Stimulated activated CD8-positive, alpha-beta memory T cell treated with anti-CD3 and anti-CD28 coated beads, Interleukin-12 subunit alpha, Interleukin-12 subunit beta, amount 100 ng/mL, for 4 hours (primary cell): ENCODE measurements around the gene ATG4D.
"Not testable (repeated sequence)": the region's sequence is repeated elsewhere in the genome, so short reads cannot be mapped to it uniquely, and the experiment has no call there.

Source experiments
- DNase-seq: peaks from one replicate; pipeline ENCODE4 v3.0.0-alpha.2; 2020; ENCODE audit warnings: low read depth

ATG4D gene

DNA sequence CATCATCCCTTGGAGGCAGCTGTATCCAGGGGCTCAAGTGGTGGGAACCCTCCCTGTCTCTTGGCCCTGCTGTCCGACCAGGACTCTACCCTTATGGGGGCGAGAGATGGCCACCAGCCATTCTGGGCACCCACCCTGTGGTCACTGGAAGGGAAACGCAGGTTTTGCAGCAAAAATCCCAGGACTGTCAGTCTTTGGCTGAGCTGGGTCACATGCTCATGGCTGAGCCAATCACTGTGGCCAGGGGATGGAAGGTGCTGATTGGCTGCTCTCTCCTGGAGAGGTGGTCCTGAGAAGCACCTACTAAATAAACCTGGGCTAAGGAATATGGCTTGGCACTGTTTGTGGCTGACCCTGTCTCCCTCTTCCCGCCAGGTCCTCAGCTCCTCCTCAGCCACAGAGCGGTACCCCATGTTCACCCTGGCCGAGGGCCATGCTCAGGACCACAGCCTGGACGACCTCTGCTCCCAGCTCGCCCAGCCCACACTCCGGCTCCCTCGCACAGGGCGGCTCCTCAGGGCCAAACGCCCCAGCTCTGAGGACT lies 8.9 kb downstream of the ATG4D start:
- no peak for DNase-seq

DNA sequence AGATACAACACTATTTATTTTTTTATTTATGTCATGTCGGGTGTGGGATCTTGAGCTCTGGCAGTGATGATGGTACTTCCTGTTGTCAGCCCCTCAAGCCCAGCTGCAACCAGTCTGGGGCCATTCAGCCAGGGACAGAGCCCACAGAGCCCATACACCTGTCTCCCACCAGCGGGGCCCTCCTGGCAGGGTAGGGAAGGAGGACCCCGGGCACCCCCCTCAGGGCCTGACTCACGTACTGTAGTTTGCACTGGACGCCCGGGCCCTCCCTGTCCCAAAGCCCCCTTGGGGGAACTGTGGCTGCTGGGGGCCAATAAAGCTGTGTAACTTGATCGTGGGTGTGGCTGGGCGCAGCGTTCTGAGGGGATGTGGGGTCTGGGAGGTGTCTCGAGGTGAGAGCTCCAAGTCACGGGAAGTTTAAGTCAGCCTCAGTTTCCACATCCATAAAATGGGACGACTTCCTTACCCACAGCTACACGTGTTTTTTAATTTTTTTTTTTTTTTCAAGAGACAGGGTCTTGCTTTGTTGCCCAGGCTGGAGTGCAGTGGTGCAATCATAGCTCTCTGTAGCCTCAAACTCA lies 9.5 kb downstream of the ATG4D start:
- no peak for DNase-seq

DNA sequence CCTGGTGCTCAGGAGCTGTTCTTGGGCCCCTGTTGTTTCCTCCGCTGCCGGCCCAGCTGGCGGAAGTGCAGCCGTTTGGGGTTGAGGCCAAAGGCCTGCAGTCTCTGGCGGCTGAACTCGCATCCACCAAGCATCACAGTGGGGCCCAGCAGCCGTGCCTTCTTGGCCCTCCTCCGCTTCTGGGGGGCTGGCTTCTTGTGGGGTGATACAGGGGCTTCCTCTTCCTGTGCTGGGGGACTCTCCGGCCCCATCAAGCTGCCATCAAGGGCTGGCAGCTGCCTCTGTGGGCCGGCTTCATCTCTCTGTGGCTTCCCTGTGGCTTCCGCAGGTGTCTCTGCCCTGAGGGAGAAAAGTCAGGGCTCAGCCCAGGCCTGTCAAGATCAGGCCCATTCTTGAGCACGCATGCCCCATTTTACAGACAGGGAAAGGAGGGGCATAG lies 10.3 kb downstream of the ATG4D start:
- peak; percentile 43 for DNase-seq

DNA sequence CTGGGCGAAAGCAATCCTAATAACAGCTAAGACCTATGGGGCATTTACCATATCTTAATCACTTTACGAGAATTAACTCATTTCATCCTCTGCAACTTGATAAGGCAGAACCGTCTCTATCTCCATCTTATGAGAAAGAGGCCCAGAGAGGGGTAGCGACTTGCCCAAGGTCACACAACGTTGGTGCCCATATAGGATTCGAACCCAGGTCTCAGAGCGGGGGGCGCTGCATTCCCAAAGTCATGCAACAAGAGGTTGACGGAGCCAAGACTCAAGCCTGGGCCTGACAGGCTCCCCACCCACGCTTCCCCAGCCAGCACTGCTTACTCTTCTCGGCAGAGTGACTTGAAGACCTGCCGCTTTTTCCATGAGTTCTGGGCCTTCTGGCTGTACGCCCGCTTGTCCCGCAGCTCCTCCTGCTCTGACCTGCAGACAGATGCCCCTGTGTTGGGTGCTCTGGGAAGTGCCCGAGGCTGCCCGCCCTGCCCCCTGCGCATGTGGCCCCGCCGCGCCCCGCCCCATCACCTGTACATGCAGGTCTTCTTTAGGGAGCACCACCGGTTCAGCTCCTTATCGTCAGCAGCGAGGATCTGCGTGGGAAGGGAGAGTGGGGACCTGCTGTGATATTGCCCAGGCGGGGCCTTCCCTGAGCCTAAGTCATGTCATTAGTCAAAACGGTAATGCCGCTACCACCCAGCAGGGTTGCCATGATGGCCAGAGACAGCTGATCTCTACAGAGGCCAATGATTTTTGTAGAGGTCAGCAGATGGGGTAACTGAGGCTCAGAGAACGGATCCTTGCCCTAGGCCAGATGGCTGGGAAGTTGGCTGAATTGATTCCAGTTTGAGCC lies 11.3 kb downstream of the ATG4D start:
- DNase-seq: no peak

DNA sequence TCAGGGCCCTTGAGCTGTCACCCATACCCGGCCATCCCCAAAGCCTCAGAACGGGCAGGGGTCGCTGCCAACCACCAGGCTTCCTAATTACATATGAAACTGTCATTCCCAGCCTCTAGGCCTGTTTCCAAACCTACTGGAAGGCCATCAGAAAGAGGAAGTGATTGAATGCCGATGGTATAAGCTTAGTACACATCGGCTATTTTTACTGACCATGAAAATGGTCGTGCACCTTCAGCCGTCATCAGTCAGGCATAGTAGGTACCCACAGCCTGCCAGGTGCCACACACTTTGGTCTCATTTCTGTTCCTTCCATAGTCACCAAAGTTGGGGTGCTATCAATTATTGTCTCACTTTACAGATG lies 11.9 kb downstream of the ATG4D start:
- no peak for DNase-seq

DNA sequence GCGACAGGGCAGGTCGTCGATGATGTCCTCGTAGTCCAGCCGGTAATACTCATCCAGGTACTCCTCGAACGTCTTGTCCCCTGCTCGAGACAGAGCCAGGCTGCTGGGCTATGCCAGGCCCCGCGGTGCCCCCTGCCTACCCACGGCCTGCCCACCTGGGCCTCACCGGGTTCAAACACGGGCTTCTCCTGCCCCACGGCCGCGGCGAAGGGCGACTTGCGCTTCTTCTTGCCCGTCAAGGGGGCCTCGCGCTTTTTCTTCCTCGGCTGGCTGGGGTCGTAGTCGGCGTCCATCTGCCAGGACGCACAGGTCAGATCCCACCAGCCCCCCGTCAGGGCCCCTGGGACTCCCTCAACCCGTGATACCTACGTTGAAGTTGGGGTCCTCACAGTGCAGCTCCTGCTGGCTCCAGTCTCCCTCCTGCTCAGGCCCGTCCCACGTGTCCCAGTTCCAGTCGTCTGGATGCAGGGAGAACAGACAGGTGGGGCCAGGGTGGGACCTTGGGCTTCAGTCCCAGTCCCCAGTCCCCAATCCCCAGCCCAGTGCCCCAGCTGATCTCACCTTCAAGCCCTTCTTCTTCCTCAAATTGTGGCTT lies 14.0 kb downstream of the ATG4D start:
- no peak for DNase-seq

DNA sequence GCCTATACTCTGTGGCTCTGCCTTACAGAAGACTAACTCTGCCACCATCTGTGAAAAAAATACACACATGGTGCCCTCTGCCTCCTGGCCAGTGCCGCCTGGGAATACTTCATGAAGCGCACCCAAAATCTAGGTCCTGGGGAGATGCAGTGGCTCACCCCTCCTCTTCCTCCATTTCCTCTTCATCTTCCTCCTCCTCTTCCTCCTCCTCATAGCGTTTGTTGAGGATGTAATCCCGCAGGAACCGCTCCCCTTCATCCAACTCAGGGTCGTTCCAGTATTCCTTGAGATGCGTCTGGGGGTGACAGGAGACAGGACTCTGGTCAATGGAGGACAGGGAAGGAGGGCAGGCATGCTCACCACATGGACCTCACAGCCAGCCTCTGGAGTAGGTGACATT lies 16.4 kb downstream of the ATG4D start:
- no peak for DNase-seq

DNA sequence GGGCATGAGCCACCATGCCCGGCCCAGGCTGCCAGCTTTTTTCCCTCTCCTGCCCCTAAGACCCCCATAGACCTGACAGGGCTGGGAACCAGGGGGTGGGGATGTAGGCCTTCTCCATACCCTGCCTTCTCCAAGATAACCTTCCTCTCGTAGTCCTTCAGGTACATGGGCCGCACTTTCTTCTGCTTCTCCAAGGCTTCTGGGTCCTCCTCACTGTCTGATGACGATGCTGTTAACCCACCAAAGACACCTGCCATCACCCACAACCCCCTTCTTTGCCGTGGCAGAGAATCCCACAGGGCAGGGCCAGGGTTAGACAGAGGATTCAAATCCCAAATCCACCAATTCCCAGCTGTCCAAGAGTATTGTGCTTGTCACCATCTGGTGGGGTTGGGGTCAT lies 18.9 kb downstream of the ATG4D start:
- no peak for DNase-seq

DNA sequence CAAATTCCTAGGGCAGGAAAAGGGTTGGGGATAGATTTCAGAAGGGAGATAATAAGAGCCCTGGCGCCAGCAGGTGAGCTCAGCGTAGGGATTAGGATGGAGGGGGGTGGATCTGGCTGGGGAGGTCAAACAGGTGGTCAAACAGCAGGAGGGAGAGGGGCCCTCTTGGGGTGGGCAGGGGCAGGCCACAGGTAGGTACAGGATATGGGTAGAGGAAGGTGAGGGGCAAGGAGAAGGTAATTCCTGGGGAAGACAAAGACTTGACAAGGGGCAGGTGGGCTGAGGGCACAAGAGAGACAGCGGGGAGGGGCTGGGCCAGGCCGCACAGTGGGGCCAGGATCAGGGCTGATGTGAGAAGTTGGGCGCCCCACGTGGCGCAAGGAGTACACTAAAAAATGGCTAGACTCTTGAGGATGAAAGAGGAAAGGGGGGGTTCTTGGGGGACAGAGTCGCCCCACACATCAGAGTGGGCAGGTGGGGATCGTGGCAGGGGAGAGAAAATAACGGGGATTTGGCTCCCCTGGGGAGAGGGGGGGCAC lies 21.4 kb downstream of the ATG4D start:
- DNase-seq: no peak

DNA sequence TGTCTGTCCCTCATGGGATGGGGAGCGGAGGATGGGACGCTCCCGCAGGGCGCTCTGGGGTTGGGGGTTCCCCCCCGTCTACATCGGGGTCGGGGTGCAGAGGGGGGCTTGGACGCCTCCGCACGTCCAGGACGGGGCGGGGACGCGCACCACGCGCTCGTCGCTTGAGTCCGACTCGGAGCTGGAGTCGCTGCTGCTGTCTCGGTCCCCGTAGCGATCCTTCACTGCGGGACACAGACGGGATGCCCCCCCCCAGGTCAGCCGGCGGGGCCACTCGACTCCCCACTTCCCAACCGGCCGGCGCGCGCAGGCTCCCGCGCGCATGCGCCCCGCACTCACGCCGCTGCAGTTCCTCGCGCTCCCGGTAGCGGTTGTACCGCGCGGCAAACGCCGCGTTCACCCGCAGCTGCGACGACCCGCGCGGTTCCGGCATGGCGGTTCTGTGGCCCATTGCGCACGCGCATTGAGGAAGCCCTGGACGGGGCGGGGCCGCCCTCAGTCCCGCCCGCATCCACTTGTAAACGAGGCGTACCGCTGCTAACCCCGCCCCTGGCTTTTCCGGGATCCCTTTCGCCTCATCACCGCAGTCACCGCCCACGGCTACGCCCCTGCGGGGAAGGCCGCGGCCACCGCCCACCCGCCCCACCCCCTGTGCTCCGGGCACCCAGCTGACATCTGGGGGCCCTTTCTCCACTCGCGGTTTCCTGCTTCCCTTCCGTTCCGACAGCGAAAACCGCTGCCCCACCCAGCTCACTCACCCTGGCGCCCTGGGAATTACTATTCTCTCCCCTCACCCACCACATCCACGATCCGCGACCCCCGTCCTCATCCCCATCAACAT lies 22.1 kb downstream of the ATG4D start, which contains the start of gene KRI1:
TSS of gene KRI1 (minus strand) at position 444 of the 841 bp plus-strand sequence. CDS start at position 433, 11 bp downstream.
- DNase-seq: peak; percentile 98

DNA sequence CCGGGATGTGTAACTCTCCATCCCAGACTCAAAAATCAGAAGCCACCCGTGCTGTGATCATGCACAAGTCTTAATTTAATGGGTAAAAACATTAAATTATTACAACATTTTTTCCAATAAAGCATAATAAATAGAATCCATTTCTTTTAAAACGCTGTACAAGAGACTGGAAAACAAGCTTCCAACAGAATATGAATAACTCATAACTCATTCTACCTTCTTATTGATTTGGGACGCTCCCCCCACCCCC lies 22.6 kb downstream of the ATG4D start:
- no peak for DNase-seq

DNA sequence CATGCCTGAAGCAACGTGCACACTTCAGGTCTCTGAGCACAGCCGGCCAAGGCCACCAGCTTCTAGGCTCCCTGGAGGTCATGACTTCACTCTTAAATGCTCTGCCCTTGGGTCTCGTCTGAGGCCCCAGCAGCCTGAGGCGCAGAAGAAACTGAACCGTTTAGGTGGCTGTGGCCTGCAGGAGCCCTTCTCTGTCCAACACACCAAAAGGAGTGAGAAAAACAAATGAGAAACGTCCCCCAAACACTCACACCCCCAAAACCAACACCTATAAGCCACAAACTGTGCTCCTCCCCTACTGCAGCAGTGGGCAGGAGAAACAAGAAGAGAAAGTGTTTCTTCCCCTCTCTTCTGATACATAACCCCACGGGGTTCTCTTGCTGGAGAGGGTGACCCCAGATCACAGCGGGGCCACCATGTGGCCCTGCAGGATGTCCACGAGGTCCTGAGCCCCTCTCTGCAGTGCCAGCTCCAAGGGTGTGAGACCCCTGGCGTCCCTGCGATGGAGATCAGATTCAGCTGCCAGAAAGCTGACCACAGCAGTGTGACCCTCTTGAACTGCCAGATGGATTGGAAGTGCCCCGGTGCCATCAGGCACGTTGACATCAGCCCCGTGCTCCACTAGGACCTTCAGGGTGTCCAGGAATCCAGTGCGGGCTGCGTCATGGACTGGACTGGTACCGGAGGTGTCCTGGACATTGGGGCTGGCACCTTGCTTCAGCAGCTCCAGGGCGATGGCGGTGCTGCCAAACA lies 23.1 kb downstream of the ATG4D start:
- peak; percentile 45 for DNase-seq

DNA sequence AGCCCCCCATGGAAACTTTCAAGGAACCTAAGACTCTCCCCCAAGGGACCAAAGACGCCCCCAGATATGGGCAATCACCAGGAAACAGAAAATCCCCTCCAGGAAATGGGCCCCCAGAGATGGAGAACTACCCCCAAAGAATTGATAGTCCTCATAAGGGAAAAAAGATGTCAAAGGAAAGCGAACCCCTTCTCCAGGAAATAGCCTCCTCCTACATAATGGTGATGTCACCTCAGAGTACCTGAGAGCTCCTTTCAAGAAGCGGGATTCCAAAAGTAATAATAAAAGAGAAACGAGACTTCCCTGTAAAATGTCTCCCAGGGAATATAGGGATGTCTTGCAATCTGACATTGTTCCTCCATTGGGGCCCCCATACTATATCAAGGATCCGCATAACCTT lies 24.0 kb downstream of the ATG4D start:
- no peak for DNase-seq

DNA sequence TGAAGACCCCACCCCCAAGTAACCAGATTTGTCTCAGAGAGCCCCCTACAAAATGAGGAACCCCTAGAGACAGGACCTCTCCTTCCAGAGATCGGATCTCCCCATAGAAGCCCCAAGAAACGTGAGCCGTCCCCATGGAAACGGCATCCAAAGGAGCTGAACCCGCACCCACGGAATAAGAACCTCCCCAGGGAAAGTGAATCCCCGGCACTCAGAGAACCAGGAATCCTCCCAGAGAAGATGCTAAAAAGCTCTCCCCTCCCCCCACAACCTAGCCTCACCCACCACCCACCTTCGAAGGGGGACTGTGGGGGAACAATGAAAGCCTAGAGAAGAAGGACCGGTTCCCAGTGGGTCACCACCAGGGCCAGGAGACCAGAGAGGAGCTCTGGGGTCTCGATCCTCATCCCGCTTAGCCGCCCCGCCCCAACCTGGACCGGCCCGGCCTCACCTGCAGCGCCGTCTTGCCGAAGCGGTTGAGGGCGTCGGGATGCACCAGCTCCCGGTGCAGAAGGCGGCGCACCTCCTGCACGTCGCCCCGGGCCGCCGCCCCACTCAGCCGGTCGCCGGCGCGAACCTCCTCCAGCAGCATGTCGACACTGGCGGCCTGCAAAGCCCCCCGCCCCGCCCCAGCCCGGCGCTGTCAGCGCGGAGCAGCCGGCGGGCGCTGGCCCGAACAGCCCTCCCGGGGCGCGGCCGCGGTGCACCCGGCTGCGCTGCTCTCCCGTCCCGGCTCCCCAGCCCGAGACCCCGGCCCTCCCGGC lies 24.5 kb downstream of the ATG4D start:
- no peak for DNase-seq

DNA sequence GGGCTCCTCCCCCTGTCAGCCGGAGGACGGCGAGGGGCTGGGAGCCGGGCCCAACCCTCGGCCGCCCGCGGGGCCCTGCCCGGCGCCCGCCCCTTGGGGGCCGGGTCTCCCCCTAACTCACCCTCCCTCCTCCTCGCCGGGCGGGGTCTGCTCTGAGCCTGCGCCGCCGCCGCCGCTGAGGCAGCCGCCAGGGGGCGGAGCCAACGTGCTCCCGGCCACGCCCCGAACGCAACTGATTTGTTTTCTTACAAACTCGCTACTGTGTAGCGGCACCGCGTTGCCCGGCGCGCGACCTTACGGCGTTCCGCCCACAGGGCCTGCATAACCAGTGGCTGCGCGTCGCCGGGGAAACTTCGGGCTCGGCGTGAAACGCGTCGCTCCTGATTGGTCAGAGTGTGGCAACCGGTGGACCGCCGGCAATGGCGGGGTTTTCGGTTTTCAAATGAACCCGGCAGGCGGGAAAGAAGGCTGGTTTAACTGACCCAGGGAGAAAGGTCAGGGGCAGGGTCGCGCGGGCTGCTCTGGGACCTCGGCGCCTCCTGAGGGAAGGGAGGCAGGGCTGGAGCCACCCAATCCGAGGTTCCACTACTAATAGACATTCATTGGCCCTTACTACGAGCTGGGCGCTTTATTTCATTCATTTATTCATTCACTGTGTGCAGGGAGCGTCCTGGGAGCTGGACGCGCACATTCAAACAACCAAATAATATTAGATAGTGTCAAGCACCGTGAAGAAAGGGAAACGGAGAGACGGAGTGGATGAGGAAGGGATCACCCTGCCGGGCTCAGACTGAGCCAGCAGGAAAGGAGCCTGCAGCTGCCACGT lies 25.3 kb downstream of the ATG4D start, which contains the start of gene CDKN2D:
TSS of gene CDKN2D (minus strand) at position 154 of the 826 bp plus-strand sequence. CDS start 326 bp downstream, outside the sequence.
- peak; percentile 99 for DNase-seq

DNA sequence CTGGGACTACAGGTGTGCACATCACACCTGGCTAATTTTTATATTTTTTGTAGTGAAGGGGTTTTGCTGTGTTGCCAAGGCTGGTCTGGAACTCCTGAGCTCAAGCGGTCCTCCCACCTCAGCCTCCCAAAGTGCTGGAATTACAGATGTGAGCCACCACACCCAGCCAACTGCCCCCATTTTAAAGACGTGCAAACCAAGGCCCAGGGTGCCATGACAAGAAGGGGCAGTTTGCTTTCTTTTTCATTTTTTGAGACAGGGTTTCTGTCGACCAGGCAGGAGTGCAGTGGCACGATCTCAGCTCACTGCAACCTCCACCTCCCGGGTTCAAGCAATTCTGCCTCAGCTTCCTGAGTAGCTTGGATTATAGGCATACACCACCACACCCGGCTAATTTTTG lies 30.1 kb downstream of the ATG4D start:
- DNase-seq: not testable (repeated sequence)

DNA sequence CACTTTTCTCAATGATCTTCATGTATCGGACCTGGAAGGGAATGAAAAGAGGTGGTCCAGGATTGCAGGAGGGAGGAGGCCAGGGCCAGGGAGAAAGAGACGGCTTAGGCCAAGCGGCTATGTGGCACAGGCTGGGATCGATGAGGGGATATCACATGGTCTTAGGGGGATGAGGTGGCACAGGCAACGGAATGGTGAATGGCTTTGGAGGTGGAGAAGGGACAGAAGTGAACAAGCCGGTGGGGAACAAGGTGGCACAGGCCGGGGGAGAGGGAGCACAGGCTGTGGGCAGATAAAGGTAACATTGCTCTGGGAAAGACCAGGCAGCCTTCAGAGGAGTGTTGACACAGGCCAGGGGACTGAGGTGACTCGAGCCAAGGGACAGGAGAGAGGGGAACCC lies 30.8 kb downstream of the ATG4D start:
- DNase-seq: no peak

DNA sequence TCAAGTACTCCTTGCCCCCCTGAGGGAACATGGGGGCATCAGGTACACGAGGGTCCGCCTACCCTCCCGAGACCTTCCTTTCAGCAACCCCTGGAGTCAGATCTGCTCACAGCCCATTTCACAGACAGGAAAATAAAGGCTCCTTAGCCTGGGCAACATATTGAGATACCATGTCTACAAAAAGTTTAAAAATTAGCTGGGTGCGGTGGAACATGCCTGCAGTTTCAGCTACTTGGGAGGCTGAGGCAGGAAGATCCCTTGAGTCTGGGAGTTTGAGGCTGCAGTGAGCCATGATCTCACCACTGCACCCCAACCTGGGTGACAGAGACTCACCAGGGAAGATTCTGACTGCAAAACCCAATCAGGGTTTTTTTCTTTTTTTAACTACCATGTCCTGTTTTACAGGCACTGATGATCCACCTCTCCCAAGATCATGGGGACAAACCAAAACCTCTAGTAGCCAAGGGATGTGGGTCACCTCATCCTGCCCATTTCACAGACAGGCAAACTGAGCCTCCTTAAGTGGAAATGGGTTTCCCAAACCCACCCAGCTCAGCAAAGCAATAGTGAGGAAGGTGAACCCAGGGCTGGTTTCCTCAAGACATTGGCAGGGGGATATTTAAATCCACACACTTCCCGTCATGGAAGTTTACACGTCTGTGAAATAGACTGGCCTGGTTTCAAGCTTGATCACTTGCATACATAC lies 31.5 kb downstream of the ATG4D start:
- no peak for DNase-seq

DNA sequence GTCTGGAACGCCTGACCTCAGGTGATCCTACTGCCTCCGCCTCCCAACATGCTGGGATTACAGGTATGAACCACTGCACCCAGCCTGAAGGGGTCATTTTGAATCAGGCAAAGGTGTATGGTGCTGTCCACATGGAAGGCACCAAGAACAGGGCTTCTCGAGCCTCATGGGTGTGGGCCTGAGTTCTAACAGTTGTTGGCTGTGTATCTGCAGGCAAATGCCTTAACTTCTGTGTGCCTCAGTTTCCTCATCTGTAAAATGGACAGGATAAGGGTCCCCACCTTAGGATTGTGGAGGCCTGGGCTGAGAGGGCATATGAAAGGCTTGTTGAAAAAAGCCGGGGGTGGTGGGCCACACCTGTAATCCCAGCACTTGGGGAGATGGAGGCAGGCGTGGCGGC lies 34.2 kb downstream of the ATG4D start:
- no peak for DNase-seq
